ENCODE measurements around the gene PLCH1.

The PLCH1 gene

DNA sequence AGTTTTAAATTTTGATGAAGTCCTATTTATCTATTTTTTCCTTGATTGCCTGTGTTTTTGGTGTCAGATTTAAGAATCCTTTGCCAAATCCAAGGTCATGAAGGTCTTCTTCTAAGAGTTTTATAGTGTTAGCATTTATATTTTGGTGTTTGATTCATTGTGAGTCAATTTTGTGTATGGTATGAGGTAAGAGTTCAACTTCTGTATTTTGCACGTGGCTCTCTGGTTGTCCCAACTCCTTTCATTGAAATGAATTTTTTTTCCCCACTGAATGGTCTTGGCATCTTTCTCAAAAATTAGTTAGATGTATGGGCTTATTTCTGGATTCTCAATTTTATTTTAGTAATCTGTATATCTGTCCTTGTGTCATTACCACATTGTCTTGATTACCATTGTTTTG, 394.3 kb downstream of the PLCH1 start:
- H3K4me1 ChIP-seq (ENCODE audit: control insufficient read depth in 1 of 2, insufficient read depth in 1 of 2, low read depth in 1 of 2, low read length in 1 of 2): no peaks in the 10 kb centered on the region

DNA sequence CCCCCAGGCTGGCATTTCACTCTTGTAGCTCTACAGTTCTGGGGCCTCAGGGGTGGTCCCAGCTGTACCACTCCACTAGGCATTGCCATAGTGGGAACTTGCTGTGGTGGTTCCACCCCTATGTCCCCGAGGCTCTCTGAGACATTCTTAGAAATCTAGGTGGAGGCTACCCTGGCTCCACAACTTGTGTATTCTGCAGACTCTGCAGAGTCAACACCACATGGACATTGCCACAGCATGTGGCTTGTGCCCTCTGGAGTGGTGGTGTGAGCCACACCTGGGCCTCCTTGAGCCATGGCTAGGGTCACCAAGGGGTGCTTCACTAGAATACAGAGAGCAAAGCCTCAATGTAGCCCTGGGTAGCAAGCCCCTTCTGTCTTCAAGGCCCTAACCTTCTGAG, 397.0 kb downstream of the PLCH1 start:
- H3K27me3 ChIP-seq: no peaks in the 10 kb centered on the region
- H3K27ac ChIP-seq: no peak overlapping the region
- no peaks in the 10 kb centered on the region for H3K36me3 ChIP-seq
- H3K4me1 ChIP-seq (ENCODE audit: control insufficient read depth in 1 of 2, insufficient read depth in 1 of 2, low read depth in 1 of 2, low read length in 1 of 2): no peaks in the 10 kb centered on the region
- no peaks in the 10 kb centered on the region for H3K9me3 ChIP-seq
- H3K4me3 ChIP-seq (ENCODE audit: low read depth in 1 of 2, low read length in 1 of 2): no peak overlapping the region
- TF ChIP-seq, protein P1, sequence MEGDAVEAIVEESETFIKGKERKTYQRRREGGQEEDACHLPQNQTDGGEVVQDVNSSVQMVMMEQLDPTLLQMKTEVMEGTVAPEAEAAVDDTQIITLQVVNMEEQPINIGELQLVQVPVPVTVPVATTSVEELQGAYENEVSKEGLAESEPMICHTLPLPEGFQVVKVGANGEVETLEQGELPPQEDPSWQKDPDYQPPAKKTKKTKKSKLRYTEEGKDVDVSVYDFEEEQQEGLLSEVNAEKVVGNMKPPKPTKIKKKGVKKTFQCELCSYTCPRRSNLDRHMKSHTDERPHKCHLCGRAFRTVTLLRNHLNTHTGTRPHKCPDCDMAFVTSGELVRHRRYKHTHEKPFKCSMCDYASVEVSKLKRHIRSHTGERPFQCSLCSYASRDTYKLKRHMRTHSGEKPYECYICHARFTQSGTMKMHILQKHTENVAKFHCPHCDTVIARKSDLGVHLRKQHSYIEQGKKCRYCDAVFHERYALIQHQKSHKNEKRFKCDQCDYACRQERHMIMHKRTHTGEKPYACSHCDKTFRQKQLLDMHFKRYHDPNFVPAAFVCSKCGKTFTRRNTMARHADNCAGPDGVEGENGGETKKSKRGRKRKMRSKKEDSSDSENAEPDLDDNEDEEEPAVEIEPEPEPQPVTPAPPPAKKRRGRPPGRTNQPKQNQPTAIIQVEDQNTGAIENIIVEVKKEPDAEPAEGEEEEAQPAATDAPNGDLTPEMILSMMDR (IDR thresholded peaks at IDR 0.05): no peak

More for the DNA sequence above, 394.3 kb downstream of the PLCH1 start:
- no peaks in the 10 kb centered on the region for H3K36me3 ChIP-seq
- no peaks in the 10 kb centered on the region for H3K9me3 ChIP-seq
- H3K27ac ChIP-seq: no peak overlapping the region
- H3K4me3 ChIP-seq (ENCODE audit: low read depth in 1 of 2, low read length in 1 of 2): no peak overlapping the region
- no peaks in the 10 kb centered on the region for H3K27me3 ChIP-seq
- TF ChIP-seq, protein P1 (IDR thresholded peaks at IDR 0.05): no peak

DNA sequence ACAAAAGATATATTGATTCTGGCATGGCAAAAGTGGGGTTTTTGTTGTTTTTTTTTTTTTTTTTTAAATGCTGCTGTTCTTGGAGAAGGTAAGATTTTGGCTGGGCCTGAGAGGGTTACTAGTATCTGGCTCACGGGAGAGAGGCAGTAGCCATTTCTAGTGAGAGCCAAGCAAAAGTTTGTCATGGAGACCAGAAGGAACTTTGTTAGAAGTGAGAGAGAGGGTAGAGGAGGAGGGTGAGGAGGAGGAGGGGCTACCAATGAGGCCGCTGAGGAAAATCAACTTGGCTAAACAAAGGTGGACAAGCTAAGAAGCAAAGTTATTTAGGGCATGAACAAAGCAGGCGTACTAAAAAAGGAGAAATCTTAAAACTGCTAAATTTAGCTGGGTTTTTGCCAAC, 402.5 kb downstream of the PLCH1 start:
- no peaks in the 10 kb centered on the region for H3K36me3 ChIP-seq
- H3K4me1 ChIP-seq (ENCODE audit: control insufficient read depth in 1 of 2, insufficient read depth in 1 of 2, low read depth in 1 of 2, low read length in 1 of 2): no peaks in the 10 kb centered on the region
- TF ChIP-seq, protein P1 (IDR thresholded peaks at IDR 0.05): no peak
- no peak overlapping the region for H3K4me3 ChIP-seq (ENCODE audit: low read depth in 1 of 2, low read length in 1 of 2)
- no peaks in the 10 kb centered on the region for H3K9me3 ChIP-seq
- no peak overlapping the region for H3K27ac ChIP-seq
- no peaks in the 10 kb centered on the region for H3K27me3 ChIP-seq

DNA sequence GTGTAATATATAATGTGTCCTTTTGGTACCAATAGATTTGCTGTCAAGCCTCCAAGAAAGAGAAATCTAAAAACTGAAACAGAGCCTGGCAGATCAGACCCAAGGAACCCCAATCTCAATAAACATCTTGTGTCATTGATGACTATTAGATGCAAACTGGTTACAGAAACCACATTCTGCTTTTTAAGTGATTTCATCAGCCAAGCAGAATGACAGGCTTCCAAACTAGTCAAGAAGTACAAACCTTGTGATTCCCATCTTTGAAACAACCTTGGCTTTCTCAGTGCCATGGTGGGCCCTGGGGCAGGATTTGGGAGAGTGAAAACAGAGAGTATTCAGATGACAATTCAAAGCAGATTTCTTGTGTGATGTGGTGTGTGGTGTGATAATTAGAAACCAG, 405.8 kb downstream of the PLCH1 start:
- Histone ChIP-seq H3K4me3 (ENCODE audit: low read depth in 1 of 2, low read length in 1 of 2) (no peak overlapping the region), H3K27me3 (no peaks in the 10 kb centered on the region)
- TF ChIP-seq, protein P1 (IDR thresholded peaks at IDR 0.05): no peak

DNA sequence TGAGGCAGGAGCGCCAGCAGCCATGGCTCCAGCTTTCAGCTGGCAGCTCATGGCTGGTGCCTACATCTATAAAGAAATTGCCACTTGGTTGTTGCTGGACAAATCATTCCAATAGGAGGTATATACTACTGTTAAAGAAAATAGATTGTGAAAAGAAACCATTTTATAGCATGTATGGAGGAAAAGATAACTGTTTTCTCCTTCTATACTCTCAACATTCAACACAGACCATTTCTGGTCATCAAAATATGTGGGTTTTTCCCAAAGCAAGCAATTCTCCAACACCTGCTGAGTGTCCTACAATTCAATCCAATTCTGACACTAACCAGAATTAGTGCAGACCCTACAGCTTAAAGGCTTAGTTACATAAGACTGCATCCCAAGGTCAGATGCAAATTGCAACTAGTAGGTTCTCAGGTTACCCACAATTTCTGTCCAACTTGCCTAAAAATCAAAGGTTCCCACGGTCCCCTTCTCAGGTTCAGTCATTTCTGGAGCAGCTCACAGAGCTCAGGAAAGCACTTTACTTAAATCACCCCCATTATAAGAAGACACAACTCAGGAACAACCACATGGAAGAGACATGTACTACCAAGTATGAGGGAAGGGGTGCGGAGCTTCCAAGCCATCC, 409.0 kb downstream of the PLCH1 start:
- Histone ChIP-seq H3K36me3 (no peaks in the 10 kb centered on the region), H3K27ac (no peak overlapping the region), H3K4me3 (ENCODE audit: low read depth in 1 of 2, low read length in 1 of 2) (no peak overlapping the region), H3K4me1 (ENCODE audit: control insufficient read depth in 1 of 2, insufficient read depth in 1 of 2, low read depth in 1 of 2, low read length in 1 of 2) (peaks cover 0 to 8% of the 10 kb centered on the region in 2 experiments), H3K27me3 (no peaks in the 10 kb centered on the region), H3K9me3 (no peaks in the 10 kb centered on the region)
- TF ChIP-seq, protein P1 (IDR thresholded peaks at IDR 0.05): no peak

More for the DNA sequence above, 405.8 kb downstream of the PLCH1 start:
- H3K27ac ChIP-seq: no peak overlapping the region
- H3K9me3 ChIP-seq: no peaks in the 10 kb centered on the region
- H3K4me1 ChIP-seq (ENCODE audit: control insufficient read depth in 1 of 2, insufficient read depth in 1 of 2, low read depth in 1 of 2, low read length in 1 of 2): peaks cover 0 to 8% of the 10 kb centered on the region in 2 experiments
- no peaks in the 10 kb centered on the region for H3K36me3 ChIP-seq

Data from neutrophil (primary cell).